RWPE2 (cell line): ENCODE measurements around the gene SLC9B2.

Experiments
- ATAC-seq: fragments of 200-7000 bp; cut with Tn5 transposase; 3 replicates; pipeline ENCODE4 v1.9.1; 2021; ENCODE audit warnings: low read depth
- DNase-seq: peaks from one replicate; pipeline ENCODE4 v3.0.0-alpha.2; 2020; ENCODE audit warnings: low spot score
- H3K27ac ChIP-seq: fragments of 450-650 bp; 2 replicates; pipeline ENCODE4 v1.5.1; 2017; ENCODE audit warnings: mild to moderate bottlenecking; ENCODE audit not compliant: poor library complexity, severe bottlenecking
- H3K27me3 ChIP-seq: fragments of 250-450 bp; sonication (Bioruptor Pico); 2 replicates; pipeline ENCODE4 v1.5.1; 2021; ENCODE audit warnings: mild to moderate bottlenecking, moderate library complexity; ENCODE audit not compliant: insufficient read depth, poor library complexity, severe bottlenecking
- H3K36me3 ChIP-seq: fragments of 250-450 bp; sonication (Bioruptor Pico); 2 replicates; pipeline ENCODE4 v1.5.1; 2020; ENCODE audit warnings: low read depth, mild to moderate bottlenecking, moderate library complexity
- H3K4me1 ChIP-seq: fragments of 250-450 bp; sonication (Bioruptor Pico); 2 replicates; pipeline ENCODE4 v1.5.1; 2021; ENCODE audit warnings: mild to moderate bottlenecking, moderate library complexity; ENCODE audit not compliant: insufficient read depth, poor library complexity, severe bottlenecking
- H3K4me3 ChIP-seq: fragments of 250-450 bp; sonication (Bioruptor Pico); 2 replicates; pipeline ENCODE4 v1.5.1; 2021; ENCODE audit warnings: mild to moderate bottlenecking, moderate library complexity; ENCODE audit not compliant: severe bottlenecking
- H3K9me3 ChIP-seq: fragments of 250-450 bp; sonication (Bioruptor Pico); 2 replicates; pipeline ENCODE4 v1.5.1; 2021; ENCODE audit warnings: mild to moderate bottlenecking, moderate library complexity; ENCODE audit not compliant: severe bottlenecking
- TF ChIP-seq, protein P1 (sequence below): fragments of 450-650 bp; IDR thresholded peaks from one replicate; pipeline ENCODE4 v1.5.1; 2017; ENCODE audit warnings: mild to moderate bottlenecking, moderate library complexity; ENCODE audit not compliant: poor library complexity, severe bottlenecking

The SLC9B2 gene

DNA sequence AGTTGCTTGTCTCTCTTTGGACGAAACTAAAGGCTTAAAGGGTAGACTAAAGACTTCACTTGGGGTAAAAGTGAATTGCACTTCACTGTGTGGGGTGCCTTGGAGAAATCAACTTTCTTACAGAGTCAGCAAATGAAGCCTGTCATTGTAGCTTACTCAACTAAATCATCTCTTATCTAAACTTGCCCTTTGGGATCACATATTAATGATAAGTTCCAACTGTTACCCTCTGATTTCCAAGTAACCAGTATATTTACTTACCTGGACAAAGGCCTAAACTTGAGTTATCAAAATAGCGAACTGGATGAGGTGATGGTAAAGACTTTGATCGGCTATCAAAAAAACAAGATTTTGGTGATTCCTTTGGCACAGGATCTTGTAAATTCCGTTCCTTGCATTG, 32.0 kb upstream of the SLC9B2 start:
- ATAC-seq (no peak), DNase-seq (no peak)
- TF ChIP-seq, protein P1, sequence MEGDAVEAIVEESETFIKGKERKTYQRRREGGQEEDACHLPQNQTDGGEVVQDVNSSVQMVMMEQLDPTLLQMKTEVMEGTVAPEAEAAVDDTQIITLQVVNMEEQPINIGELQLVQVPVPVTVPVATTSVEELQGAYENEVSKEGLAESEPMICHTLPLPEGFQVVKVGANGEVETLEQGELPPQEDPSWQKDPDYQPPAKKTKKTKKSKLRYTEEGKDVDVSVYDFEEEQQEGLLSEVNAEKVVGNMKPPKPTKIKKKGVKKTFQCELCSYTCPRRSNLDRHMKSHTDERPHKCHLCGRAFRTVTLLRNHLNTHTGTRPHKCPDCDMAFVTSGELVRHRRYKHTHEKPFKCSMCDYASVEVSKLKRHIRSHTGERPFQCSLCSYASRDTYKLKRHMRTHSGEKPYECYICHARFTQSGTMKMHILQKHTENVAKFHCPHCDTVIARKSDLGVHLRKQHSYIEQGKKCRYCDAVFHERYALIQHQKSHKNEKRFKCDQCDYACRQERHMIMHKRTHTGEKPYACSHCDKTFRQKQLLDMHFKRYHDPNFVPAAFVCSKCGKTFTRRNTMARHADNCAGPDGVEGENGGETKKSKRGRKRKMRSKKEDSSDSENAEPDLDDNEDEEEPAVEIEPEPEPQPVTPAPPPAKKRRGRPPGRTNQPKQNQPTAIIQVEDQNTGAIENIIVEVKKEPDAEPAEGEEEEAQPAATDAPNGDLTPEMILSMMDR, result no peak
- H3K4me1 ChIP-seq, result no peaks in the 10 kb centered on the region
- H3K4me3 ChIP-seq, result no peak overlapping the region
- H3K9me3 ChIP-seq, result no peaks in the 10 kb centered on the region
- no peak overlapping the region for H3K27ac ChIP-seq
- H3K27me3 ChIP-seq, result no peaks in the 10 kb centered on the region
- H3K36me3 ChIP-seq, result peaks cover 62% of the 10 kb centered on the region

DNA sequence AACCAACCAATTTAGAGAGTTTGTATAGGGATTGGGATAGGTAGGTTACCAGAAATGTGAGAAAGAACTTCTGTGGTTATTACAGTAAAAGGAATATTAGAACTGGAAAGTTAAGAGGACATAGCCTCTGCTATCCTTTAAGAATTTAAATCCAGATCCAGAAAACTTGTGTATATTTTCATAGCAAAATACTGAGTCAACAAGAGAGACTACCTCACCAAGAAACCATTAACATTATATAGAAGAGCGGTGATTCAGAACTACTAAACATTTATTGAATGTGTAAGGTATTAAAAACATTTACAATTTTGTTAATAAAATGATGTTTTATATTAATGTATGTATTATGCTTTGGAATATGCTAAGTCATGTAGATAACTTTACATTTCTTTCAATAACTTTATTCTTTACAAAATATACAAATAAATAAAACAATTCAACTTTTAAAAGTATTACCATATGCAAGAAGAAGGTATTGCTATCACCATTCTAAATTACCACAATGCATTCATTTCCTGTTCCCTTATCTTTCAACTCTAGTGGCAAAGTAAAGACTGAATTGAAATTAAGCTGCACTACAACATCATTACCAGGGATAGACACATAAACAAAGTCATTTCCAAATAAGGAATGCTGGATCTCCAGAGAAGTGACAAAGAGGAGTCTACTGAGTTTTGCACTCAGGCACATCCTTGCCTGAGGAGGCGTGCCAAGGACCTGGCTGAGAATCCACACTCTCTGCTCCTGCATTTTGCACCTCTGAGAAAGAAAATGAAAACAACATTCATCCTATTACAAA, 29.2 kb upstream of the SLC9B2 start:
- no peaks in the 10 kb centered on the region for H3K4me1 ChIP-seq
- peaks cover 49% of the 10 kb centered on the region for H3K36me3 ChIP-seq
- DNase-seq (no peak), ATAC-seq (no peak)
- no peak overlapping the region for H3K4me3 ChIP-seq
- H3K27me3 ChIP-seq, result no peaks in the 10 kb centered on the region
- H3K9me3 ChIP-seq, result no peaks in the 10 kb centered on the region
- H3K27ac ChIP-seq, result no peak overlapping the region
- TF ChIP-seq, protein P1, result no peak

DNA sequence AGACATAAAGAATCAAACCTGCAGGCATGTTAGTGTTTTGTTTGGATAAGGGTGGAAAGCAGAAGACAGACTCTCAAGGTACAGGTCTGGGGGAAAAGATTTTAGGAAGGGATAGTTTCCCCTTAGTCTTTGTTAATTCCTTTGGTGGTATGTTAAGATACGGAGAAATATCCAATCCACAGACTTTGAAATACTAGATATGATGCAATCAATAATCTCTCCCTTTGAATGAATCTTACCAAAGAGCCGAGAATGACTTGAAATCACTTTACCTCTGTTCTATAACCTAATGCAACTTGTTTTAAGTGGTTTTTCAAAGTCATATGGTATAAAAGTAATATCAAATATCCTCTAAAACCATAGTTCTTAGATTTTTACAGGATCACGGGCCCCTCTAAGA, 28.3 kb upstream of the SLC9B2 start:
- Histone ChIP-seq H3K36me3 (peaks cover 40% of the 10 kb centered on the region), H3K27me3 (no peaks in the 10 kb centered on the region), H3K4me1 (no peaks in the 10 kb centered on the region), H3K4me3 (no peak overlapping the region), H3K9me3 (no peaks in the 10 kb centered on the region), H3K27ac (no peak overlapping the region)
- DNase-seq (no peak), ATAC-seq (no peak)
- TF ChIP-seq, protein P1, result no peak

- H3K9me3 ChIP-seq, result no peaks in the 10 kb centered on the region
- peaks cover 7% of the 10 kb centered on the region; the same call in 1 of the 2 replicates for H3K36me3 ChIP-seq
- ATAC-seq (no peak), DNase-seq (no peak)
- TF ChIP-seq, protein P1, result no peak
- no peak overlapping the region for H3K27ac ChIP-seq
- peaks cover 6% of the 10 kb centered on the region for H3K4me1 ChIP-seq
- no peaks in the 10 kb centered on the region for H3K27me3 ChIP-seq
- no peak overlapping the region for H3K4me3 ChIP-seq
These were observed 24.1 kb upstream of the SLC9B2 start for GRCh38 chr4:103100691-103101090.
